Neural progenitor cell (in vitro differentiated cells): ENCODE measurements around the gene CTSL.

Source experiments
- CTCF ChIP-seq: fragments of 200-600 bp; sonication (generic); IDR thresholded peaks from 2 replicates; pipeline ENCODE4 v1.5.1; 2017; ENCODE audit warnings: antibody characterized with exemption, mild to moderate bottlenecking
- EZH2 ChIP-seq: fragments of 200-600 bp; sonication (generic); IDR thresholded peaks from 2 replicates; pipeline ENCODE4 v1.6.1; 2017; ENCODE audit warnings: antibody characterized with exemption, mild to moderate bottlenecking, moderate library complexity
- EZH2phosphoT487 ChIP-seq: fragments of 200-600 bp; sonication (generic); IDR thresholded peaks from 2 replicates; pipeline ENCODE4 v1.6.1; 2017; ENCODE audit warnings: antibody characterized with exemption

GRCh38 chr9:87676976-87677775 is 48.7 kb upstream of the CTSL start:
- TF ChIP-seq EZH2phosphoT487 (no peak), CTCF (no peak), EZH2 (no peak)
